NCI-H82 treated with DMSO at 0.1 percent for 48 hours (cell line): ENCODE results near the gene MAN1C1.
"Not testable (repeated sequence)": the region's sequence is repeated elsewhere in the genome, so short reads cannot be mapped to it uniquely, and the experiment has no call there.

Experiments used
- DNase-seq: peaks from one replicate; lab custom pipeline; 2025; ENCODE audit not compliant: unreplicated experiment; lab: John Stamatoyannopoulos, UW

The MAN1C1 gene

GRCh38 chr1:25657121-25657882 is 40.7 kb downstream of the MAN1C1 start:
- no peak for DNase-seq

DNA sequence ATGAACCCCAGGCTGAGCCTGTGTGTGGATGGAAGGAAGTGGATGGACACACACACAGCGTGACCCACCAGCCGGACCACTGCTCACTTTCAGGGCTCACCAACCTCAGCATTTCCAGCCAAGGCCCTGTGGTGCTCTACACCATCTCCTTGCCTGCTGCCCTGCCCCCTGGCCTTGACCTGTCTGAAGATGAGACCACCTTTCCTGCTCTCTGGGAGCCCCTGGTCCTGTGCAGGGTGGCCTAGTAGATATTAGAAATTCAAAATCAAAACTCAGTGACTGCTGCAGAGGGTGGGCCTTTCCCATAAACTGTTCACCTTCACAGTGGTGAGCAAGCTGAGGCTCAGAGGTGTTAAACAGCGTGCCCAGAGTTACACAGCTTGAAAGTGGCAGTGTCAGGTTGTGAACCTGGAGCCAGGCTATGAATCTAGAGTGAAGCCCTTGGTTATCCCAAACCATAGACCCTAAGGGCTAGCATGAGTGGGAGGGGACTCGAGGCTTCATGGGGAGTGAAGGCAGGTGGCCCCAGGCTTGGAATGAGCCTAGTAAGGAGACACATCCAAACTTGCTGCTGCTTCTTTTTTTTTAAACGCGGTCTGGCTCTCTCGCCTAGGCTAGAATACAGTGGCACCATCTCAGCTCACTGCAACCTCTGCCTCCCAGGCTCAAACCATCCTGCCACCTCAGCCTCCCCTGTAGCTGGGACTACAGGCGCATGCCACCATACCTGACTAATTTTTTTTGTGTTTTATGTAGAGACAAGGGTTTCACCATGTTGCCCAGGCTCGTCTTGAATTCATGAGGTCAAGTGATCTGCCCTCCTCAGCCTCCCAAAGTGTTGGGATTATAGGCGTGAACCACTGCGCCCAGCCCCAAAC is 41.5 kb downstream of the MAN1C1 start:
- no peak for DNase-seq

DNA sequence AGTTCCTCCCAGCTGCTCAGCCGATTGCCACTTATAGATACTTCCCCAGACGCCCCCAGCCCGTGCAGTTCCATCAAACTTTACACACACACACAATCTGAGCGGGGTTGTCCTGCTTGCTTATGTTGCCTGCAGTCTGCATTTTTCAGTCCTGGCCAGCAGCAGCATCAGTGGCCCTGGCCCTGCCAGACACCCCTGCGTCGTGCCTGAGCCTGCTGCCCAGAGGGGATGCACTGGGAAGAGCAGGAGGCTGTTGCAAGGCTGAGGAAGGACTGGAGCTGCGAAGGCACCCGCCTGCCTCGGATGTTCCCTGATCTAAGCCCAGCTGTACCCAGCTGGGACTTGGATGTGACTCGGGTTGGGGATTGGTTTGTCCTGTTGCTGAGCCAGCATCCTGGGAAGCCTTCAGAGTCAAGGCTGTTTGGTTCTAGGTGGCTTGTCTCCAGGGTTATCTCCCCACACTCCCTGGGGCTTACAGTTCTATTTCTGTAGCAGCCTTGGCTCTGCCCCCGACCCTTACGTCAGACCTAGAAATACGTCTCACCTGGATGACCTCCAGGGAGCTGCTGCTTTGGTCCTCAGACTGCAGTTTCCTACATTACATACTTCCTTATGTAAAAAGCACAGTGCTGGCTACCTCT is 42.3 kb downstream of the MAN1C1 start:
- no peak for DNase-seq

DNA sequence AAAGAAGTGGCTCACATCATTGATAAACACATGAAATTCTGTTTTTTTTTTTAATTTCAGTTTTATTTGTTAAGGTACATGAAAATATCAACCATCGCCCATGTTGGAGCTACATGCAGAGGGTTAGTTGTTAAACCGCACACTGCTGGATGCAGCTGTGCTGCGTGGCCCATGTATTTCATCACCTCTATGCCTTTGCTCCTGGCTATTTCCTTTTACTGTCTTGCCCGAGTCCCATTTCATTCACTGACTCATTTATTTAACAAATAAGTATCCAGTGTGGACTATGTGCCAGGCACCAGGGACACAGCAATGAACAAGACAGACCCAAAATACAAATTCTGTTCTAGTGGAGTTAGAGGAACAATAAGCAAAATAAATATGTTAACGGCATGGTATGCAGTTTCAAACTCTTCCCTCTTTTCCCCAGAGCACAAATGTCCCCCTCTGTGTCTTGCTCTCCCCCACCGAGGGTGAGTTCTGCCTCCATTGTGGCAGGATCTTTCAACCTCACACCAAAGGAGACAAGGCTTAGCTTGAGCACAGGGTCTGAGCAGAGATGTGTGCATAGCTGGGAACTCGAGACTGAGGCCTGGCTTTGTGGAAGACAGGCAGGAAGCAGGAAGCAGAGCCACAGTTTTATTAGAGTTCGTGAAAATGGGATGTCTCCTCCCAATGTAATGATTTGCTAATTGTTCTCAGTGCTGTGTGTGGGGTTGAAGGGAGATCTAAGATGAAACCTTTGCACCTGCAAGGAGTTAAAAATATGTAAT is 44.6 kb downstream of the MAN1C1 start:
- DNase-seq: no peak

DNA sequence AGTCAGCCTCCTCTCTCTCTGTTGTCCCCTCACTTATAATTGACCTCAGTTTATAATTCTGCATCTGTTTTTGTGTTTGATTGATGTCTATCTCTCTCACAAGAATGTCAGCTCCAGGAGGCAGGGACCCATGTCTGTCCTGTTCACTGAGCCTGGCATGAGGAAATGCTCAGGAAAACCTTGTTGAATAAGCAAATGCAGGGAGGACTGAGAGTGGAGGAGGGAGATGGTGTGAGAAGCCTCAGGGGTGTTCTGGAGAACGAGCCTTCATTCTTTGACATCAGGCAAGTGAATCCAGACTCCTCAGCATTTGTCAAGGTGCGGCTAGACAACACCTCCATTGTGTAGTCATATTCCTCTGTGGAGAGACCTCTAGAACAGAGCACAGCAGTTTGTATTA is 45.5 kb downstream of the MAN1C1 start:
- no peak for DNase-seq

DNA sequence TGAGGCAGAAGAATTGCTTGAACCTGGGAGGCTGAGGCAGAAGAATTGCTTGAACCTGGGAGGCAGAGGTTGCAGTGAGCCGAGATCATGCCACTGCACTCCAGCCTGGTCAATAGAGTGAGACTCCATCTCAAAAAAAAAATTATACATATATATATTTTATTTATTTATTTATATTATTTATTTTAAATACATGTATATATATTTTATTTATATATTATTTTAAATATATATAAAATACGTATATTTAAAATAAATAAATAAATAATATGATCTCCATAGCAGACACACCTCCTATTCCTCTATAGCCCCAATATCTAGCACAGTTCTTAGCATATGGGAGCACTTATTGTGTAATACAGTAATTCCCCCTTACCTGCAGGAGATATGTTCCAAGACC is 46.4 kb downstream of the MAN1C1 start:
- not testable (repeated sequence) for DNase-seq

DNA sequence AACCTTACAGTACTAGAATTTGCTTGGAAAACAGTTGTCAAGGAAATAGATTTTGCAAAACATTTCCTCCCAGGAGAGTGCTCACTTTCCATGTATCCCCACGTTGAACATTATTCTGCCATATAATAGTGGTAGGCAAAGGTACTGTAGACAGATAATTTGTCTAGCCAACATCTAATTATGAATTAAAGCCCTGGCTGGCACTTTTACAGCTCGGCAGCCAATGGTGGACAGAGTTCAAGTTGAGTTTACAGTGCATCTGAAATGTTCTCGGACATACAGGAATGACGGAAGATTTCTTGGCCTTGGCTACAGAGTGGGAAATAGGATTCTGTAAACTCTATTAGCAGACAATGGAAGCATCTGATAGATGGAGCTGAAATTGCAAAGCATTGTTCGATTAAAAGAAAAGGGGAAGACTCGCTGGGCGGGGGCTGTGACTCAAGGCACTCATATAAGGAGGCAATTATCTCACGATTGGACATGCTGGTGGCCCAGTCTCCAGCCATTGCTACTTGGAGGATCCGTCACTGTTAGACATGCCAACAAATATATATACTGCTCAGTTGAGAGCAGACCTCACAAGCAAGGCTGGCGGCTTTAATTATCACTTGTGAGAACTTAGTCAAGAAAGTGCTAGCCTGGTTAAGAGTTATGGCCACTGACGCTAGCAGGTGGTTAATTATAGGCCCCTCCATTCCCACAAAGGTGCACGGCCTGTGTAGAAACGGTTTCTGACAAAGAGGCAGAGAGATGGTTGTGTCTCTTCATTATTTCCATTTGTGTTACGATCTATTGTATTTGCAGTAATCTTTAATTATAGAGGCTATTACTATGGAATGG is 48.0 kb downstream of the MAN1C1 start:
- no peak for DNase-seq

- no peak for DNase-seq
Observed at GRCh38 chr1:25666460-25666859, 49.9 kb downstream of the MAN1C1 start.

GRCh38 chr1:25668931-25669573 is 52.5 kb downstream of the MAN1C1 start:
- no peak for DNase-seq

- DNase-seq: peak; percentile 55
Observed at GRCh38 chr1:25669781-25670567, 53.4 kb downstream of the MAN1C1 start.

DNA sequence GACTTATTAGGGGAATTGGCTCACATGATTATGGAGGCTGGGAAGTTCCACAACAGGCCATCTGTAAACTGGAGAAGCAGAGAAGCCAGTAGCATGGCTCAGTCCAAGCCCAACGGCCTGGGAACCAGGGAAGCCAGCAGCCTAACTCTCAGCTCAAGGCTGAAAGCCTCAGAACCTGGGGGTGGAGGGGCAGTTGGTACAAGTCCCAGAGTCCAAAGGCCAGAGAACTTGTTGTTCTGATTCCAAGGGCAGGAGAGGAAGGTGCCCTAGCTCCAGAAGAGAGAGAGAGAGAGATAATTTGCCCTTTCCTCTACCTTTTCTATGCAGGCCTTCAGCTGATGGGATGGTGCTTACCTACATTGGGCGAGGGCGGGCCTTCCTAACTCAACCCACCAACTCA is 55.3 kb downstream of the MAN1C1 start:
- no peak for DNase-seq

- no peak for DNase-seq
Observed at GRCh38 chr1:25672763-25673409, 56.3 kb downstream of the MAN1C1 start.

DNA sequence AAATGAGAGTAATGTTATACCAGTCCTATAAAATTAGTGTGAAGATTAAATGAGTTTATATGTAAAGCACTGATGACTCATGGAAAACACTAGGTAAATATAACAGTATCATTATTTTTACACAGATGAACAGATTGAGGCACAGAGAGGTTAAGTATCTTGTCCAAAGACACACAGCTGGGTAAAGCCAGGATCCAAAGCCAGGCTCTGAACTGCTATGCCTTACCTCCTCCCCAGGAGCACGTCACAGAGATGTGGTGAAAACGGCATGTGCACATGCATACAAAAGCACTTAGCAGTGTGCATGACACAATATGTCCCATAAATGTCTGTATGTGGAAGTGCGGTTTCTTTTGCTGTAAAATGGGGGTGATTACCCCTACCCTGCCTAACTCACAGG is 56.9 kb downstream of the MAN1C1 start:
- no peak for DNase-seq

GRCh38 chr1:25673962-25674806 is 57.6 kb downstream of the MAN1C1 start:
- DNase-seq: no peak

GRCh38 chr1:25674807-25675084 is 58.2 kb downstream of the MAN1C1 start:
- DNase-seq: no peak

DNA sequence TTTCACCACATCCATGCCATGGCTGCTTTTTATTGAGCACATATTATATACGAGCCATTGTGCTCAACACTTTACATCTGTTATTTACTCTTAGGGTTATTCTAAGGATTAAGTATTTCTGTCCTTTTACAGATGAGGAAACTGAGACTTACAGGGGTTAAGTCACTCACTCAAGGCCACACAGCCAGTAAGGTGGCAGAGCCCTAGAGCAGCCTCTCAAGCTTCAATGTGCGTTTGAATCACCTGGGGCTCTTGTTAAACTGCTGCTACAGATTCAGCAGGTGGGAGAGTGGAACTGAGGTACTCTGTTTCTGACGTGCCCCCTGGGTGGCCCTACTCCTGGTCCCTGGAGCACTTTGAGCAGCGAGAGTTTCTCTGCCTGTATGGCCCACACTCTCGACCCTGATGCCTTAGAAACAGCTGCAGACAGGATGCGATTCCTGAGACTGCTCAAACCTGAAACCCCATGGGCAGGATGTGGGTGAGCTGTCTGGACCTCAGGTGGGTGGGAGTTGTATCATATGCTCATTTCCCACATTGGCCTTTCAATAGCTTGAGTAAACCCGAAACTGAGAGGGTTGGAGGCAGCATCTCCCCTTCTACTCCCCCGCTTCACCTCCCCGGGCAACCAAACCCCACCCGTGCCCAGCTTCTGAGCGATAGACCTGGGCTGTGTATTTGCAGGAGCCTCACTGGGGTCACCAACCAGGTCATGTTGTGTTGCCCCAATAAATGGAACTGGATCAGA is 59.3 kb downstream of the MAN1C1 start:
- DNase-seq: no peak

DNA sequence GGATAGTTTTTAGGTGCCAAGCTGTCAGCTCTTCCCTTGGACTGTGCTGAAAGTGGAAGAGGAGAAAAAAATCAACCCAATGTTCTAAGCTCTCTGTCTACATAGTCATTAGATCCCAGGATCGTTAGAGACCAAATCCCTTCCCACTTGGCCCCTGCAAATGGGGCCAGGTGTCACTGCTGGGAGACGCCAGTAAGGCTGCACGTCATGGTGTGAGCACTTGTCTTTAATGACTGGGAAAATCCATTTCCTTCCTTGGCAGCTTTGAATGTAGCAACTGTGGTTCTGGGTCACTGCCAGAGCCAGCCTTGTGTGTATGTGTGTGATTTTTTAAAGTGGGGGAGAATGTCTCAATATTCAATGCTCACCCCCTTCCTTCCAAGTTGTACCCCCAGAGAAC is 59.9 kb downstream of the MAN1C1 start:
- DNase-seq: no peak
